GM23338 (cell line): Measurements from ENCODE around the gene BCAS1. TPM values are rescaled to one million over a fixed set of nuclear protein-coding genes. Genes with fewer than 3 reads are reported as not detected.

Source experiments
- ATAC-seq: fragments of 200-7000 bp; cut with Tn5 transposase; 3 replicates; pipeline ENCODE4 v1.9.1; 2020
- DNase-seq: peaks from one replicate; pipeline ENCODE4 v3.0.0-alpha.2; 2015; ENCODE audit warnings: low spot score
- H2AFZ ChIP-seq: fragments of 200-600 bp; sonication (generic); 2 replicates; pipeline ENCODE4 v1.8.0; 2016; ENCODE audit warnings: antibody characterized with exemption, mild to moderate bottlenecking, moderate library complexity
- H3F3A ChIP-seq: fragments of 200-600 bp; sonication (generic); replicated peaks from 2 replicates; pipeline ENCODE4 v1.8.0; 2017; ENCODE audit warnings: antibody characterized with exemption, mixed run types, low read depth
- H3K27ac ChIP-seq: fragments of 200-600 bp; sonication (generic); 2 replicates; pipeline ENCODE4 v1.6.1; 2016; ENCODE audit warnings: low read depth
- H3K27me3 ChIP-seq: fragments of 200-600 bp; sonication (generic); 2 replicates; pipeline ENCODE4 v1.8.0; 2016; ENCODE audit warnings: mild to moderate bottlenecking, mixed run types, moderate library complexity; ENCODE audit not compliant: insufficient read depth
- H3K36me3 ChIP-seq: fragments of 200-600 bp; sonication (generic); 2 replicates; pipeline ENCODE4 v1.8.0; 2016; ENCODE audit warnings: mild to moderate bottlenecking; ENCODE audit not compliant: insufficient read depth
- H3K4me1 ChIP-seq: fragments of 200-600 bp; sonication (generic); 2 replicates; pipeline ENCODE4 v1.8.0; 2016; ENCODE audit warnings: mild to moderate bottlenecking, moderate library complexity; ENCODE audit not compliant: insufficient read depth
- H3K4me2 ChIP-seq: fragments of 200-600 bp; sonication (generic); 2 replicates; pipeline ENCODE4 v1.7.1; 2017; ENCODE audit warnings: mixed run types
- H3K4me3 ChIP-seq: fragments of 200-600 bp; sonication (generic); 2 replicates; pipeline ENCODE4 v1.6.1; 2016; ENCODE audit warnings: mixed run types
- H3K79me2 ChIP-seq: fragments of 200-600 bp; sonication (generic); replicated peaks from 2 replicates; pipeline ENCODE4 v1.8.0; 2017; ENCODE audit warnings: mild to moderate bottlenecking; ENCODE audit not compliant: insufficient read depth
- H3K9me2 ChIP-seq: fragments of 200-600 bp; sonication (generic); 2 replicates; pipeline ENCODE4 v1.8.0; 2017; ENCODE audit not compliant: insufficient read depth
- H4K20me1 ChIP-seq: fragments of 200-600 bp; sonication (generic); replicated peaks from 2 replicates; pipeline ENCODE4 v1.8.0; 2017; ENCODE audit warnings: mild to moderate bottlenecking; ENCODE audit not compliant: insufficient read depth
- H3K27ac Mint-ChIP-seq: 2 replicates; pipeline ENCODE4 v1.8.0; 2020; ENCODE audit warnings: inconsistent platforms, mild to moderate bottlenecking, moderate library complexity, mixed read lengths
- H3K27me3 Mint-ChIP-seq: 3 replicates; pipeline ENCODE4 v1.8.0; 2022; ENCODE audit warnings: low read depth, mild to moderate bottlenecking, moderate library complexity, mixed read lengths, inconsistent platforms; ENCODE audit not compliant: insufficient read depth, poor library complexity
- H3K36me3 Mint-ChIP-seq: 3 replicates; pipeline ENCODE4 v1.8.0; 2021; ENCODE audit warnings: low read depth, mild to moderate bottlenecking, inconsistent platforms, moderate library complexity, mixed read lengths
- H3K4me1 Mint-ChIP-seq: 3 replicates; pipeline ENCODE4 v1.8.0; 2020; ENCODE audit warnings: mild to moderate bottlenecking, inconsistent platforms, mixed read lengths
- H3K4me3 Mint-ChIP-seq: 3 replicates; pipeline ENCODE4 v1.8.0; 2021; ENCODE audit warnings: moderate library complexity, mild to moderate bottlenecking, inconsistent platforms, mixed read lengths
- H3K9me3 Mint-ChIP-seq: 3 replicates; pipeline ENCODE4 v1.8.0; 2020; ENCODE audit warnings: moderate library complexity, mild to moderate bottlenecking, inconsistent platforms, mixed read lengths
- CREB1 ChIP-seq: fragments of 250-450 bp; sonication (Bioruptor Pico); IDR thresholded peaks from 2 replicates; pipeline ENCODE4 v1.5.0; 2020; ENCODE audit warnings: low read depth, mild to moderate bottlenecking, moderate library complexity
- CTCF ChIP-seq, 2 experiments: fragments of 200-600 bp in 1 of 2; sonication (generic) in 1 of 2; conservative IDR thresholded peaks; 2 replicates each; pipeline versions ENCODE4 v1.5.1 to v1.6.1; 2016 to 2017; ENCODE audit warnings: antibody characterized with exemption in 2 of 2, low read depth in 2 of 2, mild to moderate bottlenecking in 2 of 2, moderate library complexity in 1 of 2
- EZH2phosphoT487 ChIP-seq: fragments of 200-600 bp; sonication (generic); IDR thresholded peaks from one replicate; pipeline ENCODE4 v1.8.1; 2018; ENCODE audit warnings: antibody characterized with exemption; ENCODE audit not compliant: unreplicated experiment
- NANOG ChIP-seq: IDR thresholded peaks from 2 replicates; pipeline ENCODE4 v1.6.1; 2016; ENCODE audit warnings: antibody characterized with exemption, borderline replicate concordance
- POLR2AphosphoS5 ChIP-seq: IDR thresholded peaks from 2 replicates; pipeline ENCODE4 v1.6.1; 2016; ENCODE audit warnings: antibody characterized with exemption, low read depth
- REST ChIP-seq: IDR thresholded peaks from one replicate; pipeline ENCODE4 v1.6.1; 2018; ENCODE audit warnings: antibody characterized with exemption; ENCODE audit not compliant: unreplicated experiment
- STAT1 ChIP-seq: IDR thresholded peaks from one replicate; pipeline ENCODE4 v1.6.1; 2016; ENCODE audit warnings: antibody characterized with exemption; ENCODE audit not compliant: unreplicated experiment
- ZNF114 ChIP-seq: fragments of 250-450 bp; sonication (Bioruptor Pico); IDR thresholded peaks from 2 replicates; pipeline ENCODE4 v1.5.0; 2020; ENCODE audit warnings: mild to moderate bottlenecking, moderate library complexity
- polyA plus RNA-seq: library from polyadenylated mRNA; unstranded; fragments of >200 nt; fragmentation: Nextera tagmentation; extraction: Ambion mirVana; gene quantifications from 2 replicates; pipeline ENCODE4 v1.2.1, GENCODE V29; 2016
- total RNA-seq: library from RNA; depleted of rRNA; stranded (reverse); fragments of >200 nt; shearing (Covaris generic); gene quantifications from 2 replicates; pipeline ENCODE4 v1.2.3, GENCODE V29; 2014

The BCAS1 gene
- total and polyA plus RNA-seq, 2 experiments from 2014 or later, result 0.17 to 0.19 TPM

- TF ChIP-seq REST, result no peak
- TF ChIP-seq ZNF114 (CRISPR knock-in tag), result no peak
- no peak for TF ChIP-seq CTCF (conservative IDR thresholded peaks at IDR 0.05; ENCODE audit: low read depth in 2 of 2)
- no peak for TF ChIP-seq CREB1 (CRISPR knock-in tag)
- no peak for TF ChIP-seq STAT1
Observed at GRCh38 chr20:53938739-53939138, 131.7 kb downstream of the BCAS1 start (continued).

- ATAC-seq (no peak), DNase-seq (no peak)
- H3F3A ChIP-seq, result no peaks in the 10 kb centered on the region
- H3K4me3 ChIP-seq, result no peak overlapping the region
- H3K79me2 ChIP-seq, result no peaks in the 10 kb centered on the region
- no peaks in the 10 kb centered on the region for H3K36me3 Mint-ChIP-seq
- H3K27me3 ChIP-seq, result no peaks in the 10 kb centered on the region
- no peak overlapping the region for H3K4me2 ChIP-seq
- peaks cover 56% of the 10 kb centered on the region for H3K4me1 Mint-ChIP-seq
- H3K27ac Mint-ChIP-seq, result no peak overlapping the region
- no peak overlapping the region for H3K4me3 Mint-ChIP-seq
- H3K36me3 ChIP-seq, result no peaks in the 10 kb centered on the region
- no peaks in the 10 kb centered on the region for H3K9me3 Mint-ChIP-seq
- H3K27ac ChIP-seq, result no peak overlapping the region
- H3K27me3 Mint-ChIP-seq, result peaks cover 5% of the 10 kb centered on the region
- H2AFZ ChIP-seq, result no peak overlapping the region
- H4K20me1 ChIP-seq, result no peaks in the 10 kb centered on the region
- TF ChIP-seq ZNF114 (CRISPR knock-in tag) (no peak), STAT1 (no peak), NANOG (no peak), EZH2phosphoT487 (no peak), REST (no peak), POLR2AphosphoS5 (no peak)
- H3K4me1 ChIP-seq, result peaks cover 42% of the 10 kb centered on the region
- H3K9me2 ChIP-seq, result no peaks in the 10 kb centered on the region
Observed at GRCh38 chr20:53937929-53938367, 132.4 kb downstream of the BCAS1 start.
